Activated naive CD4-positive, alpha-beta T cell treated with anti-CD3 and anti-CD28 coated beads, Interleukin-2, amount 50 U/mL, for 16 hours (primary cell): ENCODE measurements around the gene ATP6V1C2.

Source experiments
- DNase-seq: peaks from one replicate; pipeline ENCODE4 v3.0.0-alpha.2; 2020

The ATP6V1C2 gene

DNA sequence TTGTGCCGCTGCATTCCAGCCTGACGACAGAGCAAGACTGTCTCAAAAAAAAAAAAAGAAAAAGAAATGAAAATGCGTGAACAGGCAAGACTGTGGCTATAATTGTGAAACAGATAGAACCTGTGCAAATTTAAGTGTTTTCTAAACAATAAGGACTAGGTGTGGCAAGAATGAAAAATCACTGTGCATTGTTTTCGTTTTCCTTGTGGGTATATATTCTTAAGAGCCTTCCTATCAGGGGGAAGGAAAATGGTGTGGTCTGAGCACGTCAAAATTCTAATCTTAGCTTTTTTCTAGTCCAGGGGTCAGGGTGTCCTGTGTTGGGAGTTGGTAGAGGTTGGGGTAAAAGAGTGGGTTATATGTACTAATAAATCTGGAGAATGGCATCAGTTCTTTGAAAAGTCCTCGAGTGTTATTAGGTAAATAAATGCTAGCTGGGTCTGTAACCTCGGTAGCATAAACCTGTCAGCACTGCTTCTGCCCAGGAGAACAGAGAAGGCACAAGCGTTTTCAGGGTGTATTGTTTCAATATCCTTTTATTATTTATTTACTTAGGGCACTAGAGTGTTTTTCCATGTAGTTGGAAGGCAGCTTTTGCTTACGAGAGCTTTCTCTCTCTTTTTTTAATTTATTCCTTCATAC, 11.6 kb downstream of the ATP6V1C2 start:
- no peak for DNase-seq

DNA sequence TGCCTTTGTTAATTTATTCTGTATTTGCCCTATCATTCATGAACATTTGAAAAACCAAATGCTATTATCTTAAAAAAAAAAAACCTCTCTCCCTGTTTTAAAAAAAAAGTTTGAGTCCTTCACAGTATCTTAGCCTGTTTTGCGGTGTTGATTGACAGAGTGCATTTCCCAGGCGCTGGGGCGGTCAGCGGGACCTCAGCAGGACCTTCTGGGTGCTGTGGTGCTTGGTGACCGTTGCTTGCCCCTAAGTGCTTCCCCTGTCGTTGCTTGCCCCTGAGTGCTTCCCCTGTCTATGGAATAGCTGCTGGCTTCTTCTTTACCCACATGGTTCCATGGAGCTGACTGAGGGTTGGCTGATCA, 12.1 kb downstream of the ATP6V1C2 start:
- no peak for DNase-seq

DNA sequence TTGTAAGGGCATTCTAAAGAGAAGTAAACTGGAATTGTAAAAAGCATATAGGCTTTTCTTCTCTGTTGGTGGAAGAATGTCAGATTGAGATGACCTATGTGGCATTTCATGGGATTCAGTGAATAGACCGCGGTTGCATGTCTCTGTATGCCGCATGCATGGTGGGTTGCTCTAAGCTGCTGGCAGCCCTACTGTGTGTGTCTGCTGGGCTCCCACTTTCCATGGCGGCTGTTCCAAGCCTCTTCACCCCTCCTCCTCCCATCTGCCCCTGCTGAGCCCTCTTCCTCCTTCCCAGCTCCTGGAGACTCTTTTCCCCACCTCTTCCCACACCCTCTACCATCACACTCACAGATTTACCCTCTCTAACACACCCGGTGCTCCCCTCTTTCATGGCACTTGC, 12.6 kb downstream of the ATP6V1C2 start:
- no peak for DNase-seq

DNA sequence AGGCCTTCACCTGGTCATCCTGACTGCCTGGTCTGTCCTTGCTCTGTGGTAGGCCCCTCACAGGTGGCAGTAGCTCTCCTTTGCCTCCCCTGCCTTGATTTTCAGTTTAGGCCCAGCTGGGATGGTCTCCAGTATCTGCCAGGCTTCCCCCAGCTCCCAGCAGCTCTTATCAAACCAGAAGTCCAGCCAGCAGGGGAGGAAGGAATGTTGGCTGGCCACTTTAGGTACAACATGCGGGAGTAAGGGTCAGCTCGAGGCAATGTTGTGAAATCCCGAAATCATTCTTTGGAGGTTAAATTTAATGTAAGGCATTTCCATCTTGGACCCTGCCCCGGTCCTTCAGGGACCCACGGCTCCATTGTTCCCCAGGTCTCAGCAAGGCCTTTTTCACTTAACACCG, 16.8 kb downstream of the ATP6V1C2 start:
- no peak for DNase-seq

DNA sequence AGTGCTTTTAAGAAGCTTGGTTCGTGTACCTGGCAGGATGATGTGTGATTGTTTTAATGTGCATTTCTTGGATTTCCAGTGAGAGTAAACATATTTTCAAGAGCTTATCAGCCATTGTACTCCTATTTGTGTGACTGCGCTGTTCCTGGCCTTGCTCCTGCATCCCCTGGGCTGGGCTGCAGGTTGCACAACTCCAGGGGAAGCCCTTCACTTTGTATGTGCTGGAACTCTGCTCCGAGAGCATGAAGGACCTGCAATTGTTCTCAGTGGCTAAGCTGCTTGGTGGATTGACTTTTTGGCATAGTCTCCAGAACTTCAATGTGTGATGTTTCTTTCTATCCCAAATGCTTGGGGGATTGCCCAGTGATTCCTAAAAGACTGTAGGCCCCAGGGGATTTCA, 18.8 kb downstream of the ATP6V1C2 start:
- DNase-seq, result no peak

DNA sequence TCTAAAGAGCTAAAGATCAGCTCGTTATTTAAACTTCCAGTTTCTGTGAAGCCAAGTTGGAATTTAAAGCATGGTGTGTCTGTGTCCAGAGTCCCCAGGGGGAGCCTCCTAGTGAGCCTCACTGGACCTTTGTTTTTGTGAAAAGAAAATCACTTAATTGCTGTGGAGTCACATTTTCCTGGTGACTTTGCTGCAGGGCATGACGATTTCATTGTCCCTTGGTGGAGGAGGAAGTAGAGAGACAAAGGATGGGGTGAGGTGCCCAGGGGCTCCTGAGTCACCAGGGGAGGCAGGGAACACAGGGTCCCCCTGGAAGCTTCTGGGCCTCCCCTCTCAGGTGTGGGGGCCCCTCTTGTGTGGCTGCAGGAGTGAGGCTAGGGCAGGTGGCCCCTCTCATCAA, 19.7 kb downstream of the ATP6V1C2 start:
- DNase-seq, result no peak

DNA sequence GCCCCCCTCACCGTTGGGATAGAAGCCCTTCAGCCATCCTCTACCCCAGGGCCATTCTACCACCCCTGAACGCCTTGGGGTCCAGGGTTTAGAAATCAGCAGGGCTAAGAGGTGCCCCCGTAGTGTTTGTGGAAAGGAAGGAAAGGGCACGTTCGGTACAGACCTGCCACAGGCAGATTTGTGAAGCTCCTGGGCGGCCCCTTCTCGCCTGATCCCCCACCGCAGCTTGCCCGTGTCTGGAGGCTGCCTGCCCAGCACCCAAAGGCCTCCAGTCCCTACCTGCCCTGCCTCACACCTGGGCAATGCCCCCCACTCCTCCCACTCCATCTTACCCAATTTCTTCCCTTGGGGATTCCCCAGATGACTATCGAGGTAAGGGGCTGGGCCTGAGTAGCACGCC, 21.2 kb downstream of the ATP6V1C2 start:
- no peak for DNase-seq

DNA sequence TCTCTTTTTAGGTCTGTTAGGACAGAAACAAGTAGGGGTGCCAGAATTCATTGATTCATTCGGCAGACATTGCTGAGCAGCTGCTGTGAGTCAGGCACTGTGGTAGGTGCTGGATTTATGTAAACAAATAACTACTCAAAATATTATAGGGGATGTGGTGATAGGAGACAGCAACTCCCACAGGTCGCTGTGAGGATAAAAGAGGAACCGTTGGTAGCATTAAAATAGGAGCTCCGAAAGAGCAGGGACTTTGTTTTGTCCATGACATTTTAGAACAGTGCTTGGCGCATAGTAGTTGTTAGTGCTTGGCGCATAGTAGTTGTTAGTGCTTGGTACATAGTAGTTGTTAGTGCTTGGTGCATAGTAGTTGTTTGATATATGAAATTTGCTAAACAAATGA, 29.2 kb downstream of the ATP6V1C2 start:
- DNase-seq, result no peak

DNA sequence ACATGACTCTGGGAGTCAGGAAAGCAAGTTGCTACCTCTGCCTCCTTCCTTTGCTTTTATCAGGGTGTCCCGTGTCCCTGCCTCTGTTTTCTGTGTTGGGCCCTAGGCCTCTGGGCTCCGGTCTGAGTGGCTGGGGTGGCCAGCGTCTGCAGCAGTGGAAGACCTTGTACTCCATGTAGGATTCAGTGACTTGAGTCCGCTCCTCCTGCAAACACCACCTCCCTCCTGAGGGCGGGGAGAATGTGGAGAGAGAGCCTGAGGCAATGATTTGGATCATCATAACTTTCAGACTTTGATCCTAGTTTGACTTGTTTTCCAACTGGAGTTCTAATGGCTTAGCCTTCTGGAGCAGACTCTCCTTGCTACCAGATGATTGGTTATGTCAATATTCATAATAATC, 30.8 kb downstream of the ATP6V1C2 start:
- DNase-seq, result no peak

DNA sequence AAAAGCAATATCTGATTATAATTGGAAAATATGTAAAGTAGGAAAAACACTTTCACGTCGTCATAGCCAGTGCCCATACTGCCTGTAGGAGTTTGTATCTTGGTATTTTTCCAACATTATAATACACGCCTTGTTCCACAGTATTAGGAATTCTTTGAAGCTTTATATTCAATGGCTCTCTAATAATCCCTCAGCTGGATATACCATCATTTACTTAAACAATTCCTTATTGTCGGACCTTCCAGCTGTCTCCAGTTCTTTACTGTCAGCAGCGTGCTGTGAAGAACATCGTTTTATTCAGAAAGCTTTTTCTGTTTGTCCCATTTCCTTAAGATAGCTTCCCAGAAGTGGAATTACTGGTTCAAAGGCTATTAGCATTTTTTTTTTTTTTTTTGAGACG, 31.7 kb downstream of the ATP6V1C2 start:
- no peak for DNase-seq

DNA sequence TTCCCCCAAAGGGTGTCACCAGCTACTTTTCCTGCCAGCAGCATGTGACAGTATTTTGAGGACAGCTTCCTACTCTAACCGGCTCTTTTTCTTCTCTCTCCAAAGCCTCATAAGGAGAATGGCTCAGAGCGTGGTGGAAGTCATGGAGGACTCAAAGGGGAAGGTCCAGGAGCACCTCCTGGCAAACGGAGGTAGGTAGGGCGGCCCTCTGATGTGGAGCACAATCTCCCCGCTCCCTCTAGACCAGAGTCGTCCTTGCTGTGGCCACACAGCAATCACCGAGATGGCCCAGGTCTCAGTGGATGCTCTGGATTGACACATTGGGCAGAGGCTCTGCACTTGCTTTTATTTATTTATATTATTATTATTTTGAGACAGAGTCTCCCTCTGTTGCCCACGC, 32.4 kb downstream of the ATP6V1C2 start:
- DNase-seq, result no peak

DNA sequence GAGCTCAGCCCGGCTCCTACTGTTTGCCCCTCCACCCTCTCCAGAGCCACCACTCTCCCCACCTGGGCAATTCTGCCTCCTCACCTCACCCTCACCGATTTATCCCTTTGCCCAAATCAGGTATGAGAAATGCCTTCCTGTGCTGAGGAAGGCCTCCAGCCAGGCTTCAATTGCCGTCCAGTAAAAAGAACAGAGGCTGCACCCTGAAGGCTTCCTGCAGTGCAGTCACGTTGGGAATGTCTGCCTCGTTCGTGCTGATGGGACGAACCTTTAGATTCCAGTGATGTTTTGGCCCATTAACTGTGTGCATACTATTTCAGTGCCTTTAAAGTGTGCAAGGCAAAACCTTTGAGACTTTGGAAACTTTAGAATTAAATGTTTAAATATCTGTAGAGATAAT, 34.2 kb downstream of the ATP6V1C2 start:
- DNase-seq, result no peak

DNA sequence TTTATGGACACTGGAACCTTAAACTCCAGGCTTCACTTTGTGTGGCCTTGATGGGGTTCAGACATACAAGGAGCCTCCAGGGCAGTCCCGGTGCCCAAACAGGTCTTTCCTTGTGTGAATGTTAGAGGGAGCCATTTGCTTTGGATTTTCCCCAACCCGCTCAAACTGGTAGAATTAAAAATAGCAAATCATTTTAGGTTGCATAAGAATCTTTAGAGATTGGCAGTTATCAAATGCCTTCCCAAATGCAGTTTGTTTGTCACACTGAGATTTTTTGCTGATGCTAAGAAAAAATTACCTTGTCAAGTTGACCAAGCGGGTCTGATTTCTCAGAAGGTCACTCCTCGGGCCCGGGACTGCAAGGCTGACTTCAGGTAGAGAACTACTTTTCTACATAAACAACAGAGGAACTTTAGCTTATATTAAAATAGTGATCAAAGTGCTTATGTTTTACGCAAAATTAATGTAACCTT, 36.4 kb downstream of the ATP6V1C2 start:
- DNase-seq, result no peak

DNA sequence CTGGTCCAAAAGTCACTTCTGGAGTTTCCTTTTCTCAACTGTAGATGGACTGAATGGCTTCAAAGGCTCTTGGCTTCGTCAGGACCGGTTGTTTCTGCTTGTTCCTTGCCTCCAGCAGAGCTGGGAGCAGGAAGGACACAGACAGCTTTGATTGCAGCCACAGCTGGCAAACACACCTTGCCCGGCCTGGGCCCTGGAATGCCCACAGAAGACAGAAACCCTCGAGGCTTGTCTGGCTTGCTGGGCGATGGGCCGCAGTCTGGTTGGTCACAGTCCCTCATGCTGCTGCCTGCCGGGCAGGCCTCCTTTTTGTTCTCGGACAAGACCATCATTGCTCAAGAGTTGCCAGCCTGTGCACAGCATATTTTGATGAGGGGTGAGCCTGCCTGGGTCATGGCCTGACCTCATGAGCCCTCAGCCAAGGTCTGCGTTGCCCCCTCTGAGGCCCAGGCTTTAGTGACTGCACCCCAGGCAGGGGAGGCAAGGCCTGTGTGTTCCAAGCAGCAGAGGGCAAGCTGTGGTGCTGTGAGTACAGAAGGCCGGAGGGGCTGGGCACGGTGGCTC, 37.8 kb downstream of the ATP6V1C2 start:
- no peak for DNase-seq

DNA sequence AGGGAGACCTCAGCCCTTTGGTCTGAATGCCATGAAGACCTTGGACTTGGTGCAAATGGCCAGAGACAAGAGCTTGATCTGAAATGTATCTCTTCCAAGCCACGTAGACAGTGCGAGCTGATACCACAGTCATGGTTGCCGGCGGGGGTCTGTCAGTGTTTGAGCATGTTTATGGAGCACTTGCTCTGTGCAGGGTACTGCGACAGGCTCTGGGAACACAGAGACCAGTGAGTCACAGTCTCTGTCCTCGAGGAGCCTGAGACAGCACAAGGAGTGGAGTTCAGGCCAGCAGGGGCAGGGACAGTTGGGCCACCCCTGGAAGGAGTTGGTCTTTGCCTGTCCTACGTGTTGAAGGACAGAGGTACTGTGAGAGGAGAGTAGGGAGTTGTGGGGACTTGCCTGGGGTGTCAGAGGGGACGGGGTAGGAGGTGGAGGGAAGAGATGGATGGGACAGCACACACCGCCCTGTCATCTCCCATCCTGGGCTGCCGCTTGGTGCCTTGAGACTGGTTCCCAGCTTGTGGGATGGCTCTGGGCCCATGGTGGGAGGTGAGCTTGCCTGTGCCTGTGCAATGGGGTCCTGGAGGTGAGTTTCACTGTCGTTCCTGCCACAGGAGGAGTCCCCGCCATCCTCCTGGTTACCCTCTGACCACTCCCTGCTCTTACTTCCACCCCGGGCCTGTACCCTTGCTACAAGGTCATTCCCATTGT, 39.5 kb downstream of the ATP6V1C2 start:
- no peak for DNase-seq

DNA sequence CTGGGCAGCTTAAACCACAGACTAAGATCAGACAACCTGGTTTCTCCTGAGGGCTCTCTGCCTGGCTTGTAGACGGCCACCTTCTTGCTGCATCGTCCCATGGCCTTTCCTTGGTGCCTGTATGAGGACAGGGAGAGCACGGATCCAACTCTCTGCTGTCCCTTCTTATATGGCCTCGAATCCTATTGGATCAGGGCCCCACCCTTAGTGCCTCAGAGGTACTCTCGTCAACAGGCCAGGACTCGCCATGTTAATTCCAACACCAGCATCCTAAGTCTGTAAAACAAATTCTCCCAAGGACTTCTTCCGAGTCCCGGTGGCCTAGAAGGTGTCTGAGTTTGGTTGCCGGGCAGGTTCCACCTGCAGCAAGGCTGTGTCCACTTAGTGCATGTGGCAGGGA, 40.2 kb downstream of the ATP6V1C2 start:
- DNase-seq, result no peak

DNA sequence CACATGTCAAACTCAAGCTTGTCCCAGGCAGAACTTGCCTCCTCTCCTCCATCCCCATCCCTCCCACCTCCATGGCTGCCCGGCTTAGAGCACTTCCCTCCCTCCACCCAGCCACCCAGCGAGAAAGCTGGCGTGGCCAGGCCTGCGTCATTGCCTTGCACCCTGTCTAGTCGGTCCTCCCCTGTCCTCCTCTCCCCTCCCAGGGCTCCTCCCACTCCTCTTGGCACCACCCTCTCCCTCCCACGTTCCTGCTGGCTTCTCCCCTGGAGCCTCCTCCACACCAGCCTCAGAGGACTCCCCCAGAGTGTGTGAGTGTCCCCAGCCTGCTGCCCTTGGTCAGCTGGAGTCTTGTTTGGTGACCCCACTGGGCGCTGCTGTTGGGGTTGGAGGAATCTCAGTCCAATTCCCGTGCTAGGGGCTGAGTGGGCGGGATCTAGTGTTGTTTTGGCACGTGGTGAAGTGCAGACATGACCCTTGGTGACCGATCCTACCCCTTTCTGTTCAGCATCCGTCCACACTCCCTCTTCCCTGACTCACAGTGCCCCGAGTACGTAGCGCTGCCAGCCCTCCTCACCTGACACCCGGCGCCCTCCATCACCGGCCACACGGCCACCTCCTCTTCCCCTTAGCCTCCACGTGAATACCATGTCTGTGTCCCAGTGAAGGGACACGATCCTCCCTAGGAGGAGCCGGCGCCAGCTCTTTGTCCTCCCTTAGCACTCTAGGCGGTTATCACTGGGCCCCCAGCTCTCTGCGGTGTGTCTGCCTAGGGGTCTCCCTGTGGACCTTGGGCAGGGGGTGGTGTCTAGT, 41.4 kb downstream of the ATP6V1C2 start:
- no peak for DNase-seq

DNA sequence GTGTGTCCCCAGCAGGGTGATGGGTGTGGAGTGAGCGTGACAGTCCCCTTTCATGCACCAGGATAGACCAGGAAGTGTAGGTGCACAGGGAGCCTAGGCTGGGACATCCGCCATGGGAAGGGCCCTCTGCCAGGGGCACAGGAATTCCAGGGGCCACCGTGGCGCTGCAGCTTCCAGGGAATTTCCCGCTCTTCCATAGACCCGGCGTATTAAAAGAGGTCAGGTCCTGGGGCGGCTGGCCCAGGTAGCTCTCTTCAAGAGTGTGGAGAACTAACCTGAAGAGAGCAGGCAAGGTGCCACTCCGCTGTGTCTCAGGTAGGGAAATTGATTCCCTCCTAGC, 42.0 kb downstream of the ATP6V1C2 start:
- DNase-seq, result no peak

DNA sequence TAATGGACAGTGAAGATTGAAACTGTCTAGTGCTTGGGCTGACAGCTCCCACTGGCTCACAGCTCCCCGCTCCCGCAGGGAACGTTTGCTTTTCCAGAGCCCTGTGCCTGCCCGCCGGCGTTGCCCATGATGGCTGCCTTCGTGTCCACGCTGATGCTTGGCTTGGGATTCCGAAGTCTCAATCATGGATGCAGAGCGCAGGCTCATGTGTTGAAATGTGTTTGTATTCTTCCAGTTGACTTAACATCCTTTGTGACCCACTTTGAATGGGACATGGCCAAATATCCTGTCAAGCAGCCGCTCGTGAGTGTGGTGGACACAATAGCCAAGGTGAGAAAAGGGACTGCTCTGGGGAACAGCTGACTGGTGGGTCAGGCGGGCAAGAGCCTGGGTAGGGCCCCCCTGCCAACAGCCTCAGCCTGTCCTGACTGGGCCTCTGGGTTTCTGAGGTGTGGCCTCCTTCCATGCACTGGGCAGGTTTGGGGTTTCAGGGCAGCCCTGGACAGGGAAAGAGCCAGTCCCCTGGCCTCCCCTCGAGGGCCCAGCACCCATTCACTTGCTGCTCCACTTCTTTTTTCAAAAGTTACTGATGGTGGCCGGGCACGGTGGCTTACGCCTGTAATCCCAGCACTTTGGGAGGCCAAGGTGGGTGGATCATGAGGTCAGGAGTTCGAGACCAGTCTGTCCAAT, 42.8 kb downstream of the ATP6V1C2 start:
- DNase-seq, result no peak

DNA sequence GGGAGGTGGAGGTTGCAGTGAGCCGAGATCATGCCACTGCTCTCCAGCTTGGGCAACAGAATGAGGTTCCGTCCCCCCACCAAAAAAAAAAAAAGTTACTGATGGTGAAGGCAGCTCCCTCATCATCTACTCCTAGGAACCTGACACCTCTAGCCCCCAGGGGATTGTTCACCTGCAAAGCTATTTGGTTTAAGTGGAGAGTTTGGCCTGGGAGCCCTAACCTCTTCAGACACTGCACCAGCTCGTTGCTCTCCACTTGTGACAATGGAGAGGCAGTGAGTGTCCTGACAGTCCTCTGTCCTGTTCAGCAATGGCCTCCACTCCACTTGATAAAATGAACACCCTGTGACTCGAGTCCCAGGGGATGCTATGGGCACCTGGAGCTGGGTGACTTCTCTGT, 43.5 kb downstream of the ATP6V1C2 start:
- DNase-seq, result no peak

DNA sequence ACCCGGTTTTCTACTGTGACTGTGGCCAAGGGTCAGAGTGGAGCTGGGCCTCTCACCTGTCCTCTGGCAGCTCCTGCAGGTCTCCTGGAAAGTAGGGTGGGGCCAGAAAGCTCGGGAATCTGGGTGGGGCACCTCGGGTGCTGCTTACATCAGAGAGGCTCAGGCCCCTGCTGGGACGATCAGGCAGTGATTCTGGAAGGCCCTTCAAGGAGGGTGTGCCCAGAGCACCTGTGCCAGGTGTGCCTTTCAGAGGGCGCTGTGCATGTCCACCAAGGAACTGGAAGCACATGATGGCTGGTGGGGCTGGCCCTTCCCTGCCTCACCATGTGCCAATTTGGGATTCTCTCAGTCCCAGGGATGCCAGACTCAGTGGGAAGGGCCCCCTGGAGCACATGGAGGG, 44.0 kb downstream of the ATP6V1C2 start:
- no peak for DNase-seq

DNA sequence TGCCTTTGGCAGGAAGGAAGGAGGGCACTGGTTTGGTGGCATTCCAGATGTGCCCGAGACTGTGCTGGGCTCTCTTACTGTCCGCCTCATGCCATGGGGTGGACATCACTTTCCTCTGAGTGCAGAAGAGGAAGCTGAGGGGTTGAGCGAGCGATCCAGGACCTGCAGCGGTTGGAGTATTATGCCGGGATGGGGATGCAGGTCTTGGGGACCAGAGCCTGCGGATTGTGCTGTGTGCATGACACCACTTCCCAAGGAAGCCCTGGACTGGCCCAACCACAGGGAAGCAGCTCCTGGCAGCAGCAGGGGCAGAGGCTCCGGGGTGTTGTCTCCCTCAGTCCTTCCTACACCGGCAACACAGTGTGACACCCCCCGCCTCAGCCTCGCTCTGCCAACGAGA, 44.5 kb downstream of the ATP6V1C2 start:
- DNase-seq, result no peak

DNA sequence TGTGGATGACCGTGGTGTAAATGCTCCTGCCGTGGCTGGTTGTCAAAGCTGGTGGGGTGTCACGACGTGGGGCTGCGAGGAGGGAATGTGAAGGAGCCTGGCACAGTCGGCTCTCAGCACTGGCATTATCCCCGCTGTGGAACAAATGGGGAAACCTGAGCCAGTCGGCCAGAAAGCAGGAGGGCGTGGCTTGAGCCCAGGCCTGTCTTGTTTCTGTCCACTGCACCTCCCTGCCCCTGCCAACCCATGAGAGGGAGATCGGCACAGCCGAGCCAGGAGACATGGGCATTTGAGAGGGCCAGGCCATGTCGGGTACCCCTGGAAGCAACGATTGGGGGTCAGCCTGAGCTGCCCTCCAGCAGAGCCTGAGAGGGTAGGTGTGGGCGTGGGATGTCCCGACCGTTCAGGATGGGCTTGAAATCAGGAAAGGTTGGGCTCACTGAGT, 46.7 kb downstream of the ATP6V1C2 start:
- DNase-seq, result no peak
